Kasumi-1 (cell line): ENCODE measurements around the gene VIPR2.

Experiments
- DNase-seq, 2 experiments: peaks; one replicate each; lab custom pipeline; 2025; lab: John Stamatoyannopoulos, UW

VIPR2 gene

GRCh38 chr7:159025161-159025779, 119.4 kb downstream of the VIPR2 start:
- no peak for DNase-seq

GRCh38 chr7:159024280-159024951, 120.3 kb downstream of the VIPR2 start:
- no peak for DNase-seq

GRCh38 chr7:159023746-159024145, 120.9 kb downstream of the VIPR2 start:
- DNase-seq = no peak

GRCh38 chr7:159023206-159023605, 121.5 kb downstream of the VIPR2 start:
- DNase-seq = no peak

- DNase-seq = no peak
These were observed 122.3 kb downstream of the VIPR2 start for GRCh38 chr7:159022238-159022993.

GRCh38 chr7:159020987-159021386, 123.7 kb downstream of the VIPR2 start:
- no peak for DNase-seq

- DNase-seq = no peak
These were observed 125.6 kb downstream of the VIPR2 start for GRCh38 chr7:159019111-159019510.

- no peak for DNase-seq
These were observed 126.9 kb downstream of the VIPR2 start for GRCh38 chr7:159017741-159018140.

GRCh38 chr7:159017210-159017609, 127.5 kb downstream of the VIPR2 start:
- no peak for DNase-seq

GRCh38 chr7:159016591-159016990, 128.1 kb downstream of the VIPR2 start:
- DNase-seq = no peak

GRCh38 chr7:159015454-159016410, 128.9 kb downstream of the VIPR2 start:
- no peak for DNase-seq

GRCh38 chr7:159015081-159015453, 129.6 kb downstream of the VIPR2 start:
- no peak for DNase-seq

- DNase-seq = no peak
These were observed 130.2 kb downstream of the VIPR2 start for GRCh38 chr7:159014297-159015062.

- DNase-seq = no peak
These were observed 130.8 kb downstream of the VIPR2 start for GRCh38 chr7:159013825-159014289.

GRCh38 chr7:159013181-159013690, 131.4 kb downstream of the VIPR2 start:
- DNase-seq = no peak

- peak; percentile 75 to 78 for DNase-seq
These were observed 132.2 kb downstream of the VIPR2 start for GRCh38 chr7:159012353-159013069.

- DNase-seq = peak; percentile 36 to 59
These were observed 133.0 kb downstream of the VIPR2 start for GRCh38 chr7:159011722-159012022.

GRCh38 chr7:159010937-159011721, 133.5 kb downstream of the VIPR2 start:
- no peak for DNase-seq

GRCh38 chr7:159010411-159010810, 134.3 kb downstream of the VIPR2 start:
- DNase-seq = no peak

- DNase-seq = no peak
These were observed 134.7 kb downstream of the VIPR2 start for GRCh38 chr7:159009951-159010350.
